WTC11 (cell line): ENCODE results near the gene CHPF2. TPM values are rescaled to one million over a fixed set of nuclear protein-coding genes. Genes with fewer than 3 reads are reported as not detected.
A peak's percentile ranks its signal among the peaks of the same experiment; 100 is the strongest.

Experiments used
- ATAC-seq: fragments of 200-7000 bp; cut with Tn5 transposase; 2 replicates; pipeline ENCODE4 v1.10.0; 2021; ENCODE audit warnings: mild to moderate bottlenecking, moderate library complexity
- CTCF ChIA-PET: fragments of 300-600 bp; sonication (Branson Sonifier 250); formaldehyde crosslinking; loops from one replicate; lab custom pipeline; 2021; ENCODE audit warnings: antibody characterized with exemption; lab: Charles Lee
- POLR2A ChIA-PET: fragments of 350-600 bp; sonication (Branson Sonifier 250); formaldehyde crosslinking; loops from one replicate; lab custom pipeline; 2021; ENCODE audit warnings: antibody characterized with exemption; lab: Charles Lee
- DNase-seq: peaks from one replicate; pipeline ENCODE4 v3.0.0; 2021; ENCODE audit warnings: low spot score
- H3K27ac Mint-ChIP-seq: 2 replicates; pipeline ENCODE4 v1.8.0; 2021; ENCODE audit warnings: mixed read lengths
- H3K27me3 Mint-ChIP-seq: 2 replicates; pipeline ENCODE4 v1.8.0; 2021; ENCODE audit warnings: low read depth, mild to moderate bottlenecking, moderate library complexity, mixed read lengths
- H3K36me3 Mint-ChIP-seq: 2 replicates; pipeline ENCODE4 v1.8.0; 2021; ENCODE audit warnings: mixed read lengths
- H3K4me1 Mint-ChIP-seq: 2 replicates; pipeline ENCODE4 v1.8.0; 2022; ENCODE audit warnings: mixed read lengths
- H3K4me3 Mint-ChIP-seq: 2 replicates; pipeline ENCODE4 v1.8.0; 2021; ENCODE audit warnings: mild to moderate bottlenecking, moderate library complexity, mixed read lengths
- H3K9me3 Mint-ChIP-seq: 2 replicates; pipeline ENCODE4 v1.8.0; 2021; ENCODE audit warnings: mixed read lengths
- ATF1 ChIP-seq: sonication (generic); formaldehyde crosslinking; IDR thresholded peaks from 2 replicates; pipeline ENCODE4 v1.8.1; 2023; ENCODE audit warnings: mild to moderate bottlenecking, moderate library complexity, missing genetic modification reagents
- ESRRA ChIP-seq: sonication (generic); formaldehyde crosslinking; IDR thresholded peaks from 2 replicates; pipeline ENCODE4 v1.8.1; 2022; ENCODE audit warnings: mild to moderate bottlenecking, missing genetic modification reagents, borderline replicate concordance
- FOXP1 ChIP-seq: sonication (generic); formaldehyde crosslinking; IDR thresholded peaks from 2 replicates; pipeline ENCODE4 v1.8.0; 2022; ENCODE audit warnings: missing genetic modification reagents, mild to moderate bottlenecking, moderate library complexity, borderline replicate concordance
- JAZF1 ChIP-seq: fragments of 250-450 bp; sonication (Bioruptor Pico); IDR thresholded peaks from 2 replicates; pipeline ENCODE4 v1.9.0; 2021; ENCODE audit warnings: moderate library complexity, mild to moderate bottlenecking, inconsistent platforms
- NFE2L1 ChIP-seq: sonication (generic); formaldehyde crosslinking; IDR thresholded peaks from 2 replicates; pipeline ENCODE4 v1.8.1; 2023; ENCODE audit warnings: missing genetic modification reagents
- PRRX2 ChIP-seq: fragments of 250-450 bp; sonication (Bioruptor Pico); IDR thresholded peaks from 2 replicates; pipeline ENCODE4 v1.8.0; 2021; ENCODE audit warnings: mild to moderate bottlenecking
- SP1 ChIP-seq: sonication (generic); formaldehyde crosslinking; conservative IDR thresholded peaks from 2 replicates; pipeline ENCODE4 v1.8.1; 2022; ENCODE audit warnings: missing genetic modification reagents
- ZNF423 ChIP-seq: fragments of 250-450 bp; sonication (Bioruptor Pico); IDR thresholded peaks from 2 replicates; pipeline ENCODE4 v2.1.2; 2022; ENCODE audit warnings: mild to moderate bottlenecking, moderate library complexity
- total RNA-seq: library from RNA; stranded (reverse); gene quantifications from 3 replicates; pipeline ENCODE4 v1.2.3, GENCODE V29; 2021
- TF ChIP-seq, protein P1 (sequence below): sonication (generic); formaldehyde crosslinking; IDR thresholded peaks from 2 replicates; pipeline ENCODE4 v1.8.0; 2022; ENCODE audit warnings: missing genetic modification reagents
- TF ChIP-seq, protein P2 (sequence below): fragments of 250-450 bp; sonication (Bioruptor Pico); IDR thresholded peaks from 2 replicates; pipeline ENCODE4 v1.9.0; 2021; ENCODE audit warnings: moderate library complexity, mild to moderate bottlenecking, inconsistent platforms, borderline replicate concordance
- TF ChIP-seq, protein P3 (sequence below): sonication (generic); formaldehyde crosslinking; IDR thresholded peaks from 2 replicates; pipeline ENCODE4 v1.8.0; 2023; ENCODE audit warnings: missing genetic modification reagents, mild to moderate bottlenecking, borderline replicate concordance
- TF ChIP-seq, protein P4 (sequence below): sonication (generic); formaldehyde crosslinking; IDR thresholded peaks from 2 replicates; pipeline ENCODE4 v1.8.1; 2022; ENCODE audit warnings: mild to moderate bottlenecking, moderate library complexity, missing genetic modification reagents
- TF ChIP-seq, protein P5 (sequence below): sonication (generic); formaldehyde crosslinking; IDR thresholded peaks from 2 replicates; pipeline ENCODE4 v1.8.1; 2022; ENCODE audit warnings: low read depth, mild to moderate bottlenecking, moderate library complexity, missing genetic modification reagents, borderline replicate concordance
- TF ChIP-seq, protein P6 (sequence below): fragments of 200-600 bp; IDR thresholded peaks from 2 replicates; pipeline ENCODE4 v1.8.0; 2022; ENCODE audit warnings: antibody characterized with exemption

The CHPF2 gene
- total RNA-seq, 1 experiment from 2014 or later: 30.7 TPM

DNA sequence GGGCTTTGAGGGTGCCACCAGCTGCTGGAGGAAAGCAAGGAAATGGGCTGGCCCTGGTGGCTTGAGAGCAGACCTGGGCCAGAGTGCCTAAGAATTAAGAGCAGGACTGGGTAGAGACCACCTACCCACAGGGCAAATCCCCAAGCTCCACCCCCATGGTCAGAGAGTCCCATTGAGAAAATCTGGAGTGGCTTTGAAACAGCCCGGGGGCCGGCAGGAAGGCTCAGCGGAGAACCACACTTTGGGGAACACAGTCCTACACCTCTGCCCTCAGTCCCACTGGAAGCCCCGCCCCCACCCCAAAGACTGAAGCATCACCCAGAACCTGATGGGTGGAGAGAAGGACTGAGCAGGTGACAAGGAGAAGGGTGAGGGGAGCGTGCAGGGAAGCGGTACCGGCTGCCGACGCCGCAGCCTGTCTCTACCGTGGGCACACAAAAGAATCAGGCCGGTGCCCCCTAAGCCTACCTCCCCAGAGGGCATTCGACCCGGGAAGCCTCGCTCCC lies 12.6 kb downstream of the CHPF2 start:
- peaks cover 46% of the 10 kb centered on the region for H3K4me1 Mint-ChIP-seq
- DNase-seq (peak; percentile 34), ATAC-seq (peak; percentile 10)
- ChIA-PET POLR2A (interaction anchor here (0.9 to 1.4 kb wide), 3 partner anchors 8 to 18 kb away, joined by 3 to 6 read pairs (median 4); partner anchors contain the start of gene ABCF2), CTCF (interaction anchor here (0.6 to 4.6 kb wide), 50 partner anchors 8 to 491 kb away, joined by 3 to 83 read pairs (median 5); partner anchors contain the start of genes ABCF2, ASB10, CHPF2 and GBX1)
- no peaks in the 10 kb centered on the region for H3K9me3 Mint-ChIP-seq
- TF ChIP-seq, protein P1, sequence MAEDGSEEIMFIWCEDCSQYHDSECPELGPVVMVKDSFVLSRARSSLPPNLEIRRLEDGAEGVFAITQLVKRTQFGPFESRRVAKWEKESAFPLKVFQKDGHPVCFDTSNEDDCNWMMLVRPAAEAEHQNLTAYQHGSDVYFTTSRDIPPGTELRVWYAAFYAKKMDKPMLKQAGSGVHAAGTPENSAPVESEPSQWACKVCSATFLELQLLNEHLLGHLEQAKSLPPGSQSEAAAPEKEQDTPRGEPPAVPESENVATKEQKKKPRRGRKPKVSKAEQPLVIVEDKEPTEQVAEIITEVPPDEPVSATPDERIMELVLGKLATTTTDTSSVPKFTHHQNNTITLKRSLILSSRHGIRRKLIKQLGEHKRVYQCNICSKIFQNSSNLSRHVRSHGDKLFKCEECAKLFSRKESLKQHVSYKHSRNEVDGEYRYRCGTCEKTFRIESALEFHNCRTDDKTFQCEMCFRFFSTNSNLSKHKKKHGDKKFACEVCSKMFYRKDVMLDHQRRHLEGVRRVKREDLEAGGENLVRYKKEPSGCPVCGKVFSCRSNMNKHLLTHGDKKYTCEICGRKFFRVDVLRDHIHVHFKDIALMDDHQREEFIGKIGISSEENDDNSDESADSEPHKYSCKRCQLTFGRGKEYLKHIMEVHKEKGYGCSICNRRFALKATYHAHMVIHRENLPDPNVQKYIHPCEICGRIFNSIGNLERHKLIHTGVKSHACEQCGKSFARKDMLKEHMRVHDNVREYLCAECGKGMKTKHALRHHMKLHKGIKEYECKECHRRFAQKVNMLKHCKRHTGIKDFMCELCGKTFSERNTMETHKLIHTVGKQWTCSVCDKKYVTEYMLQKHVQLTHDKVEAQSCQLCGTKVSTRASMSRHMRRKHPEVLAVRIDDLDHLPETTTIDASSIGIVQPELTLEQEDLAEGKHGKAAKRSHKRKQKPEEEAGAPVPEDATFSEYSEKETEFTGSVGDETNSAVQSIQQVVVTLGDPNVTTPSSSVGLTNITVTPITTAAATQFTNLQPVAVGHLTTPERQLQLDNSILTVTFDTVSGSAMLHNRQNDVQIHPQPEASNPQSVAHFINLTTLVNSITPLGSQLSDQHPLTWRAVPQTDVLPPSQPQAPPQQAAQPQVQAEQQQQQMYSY (CRISPR knock-in tag): peak; percentile 43; the same call in 1 of the 2 replicates
- TF ChIP-seq NFE2L1 (CRISPR knock-in tag) (no peak), ATF1 (CRISPR knock-in tag) (no peak), JAZF1 (no peak)
- TF ChIP-seq, protein P2, sequence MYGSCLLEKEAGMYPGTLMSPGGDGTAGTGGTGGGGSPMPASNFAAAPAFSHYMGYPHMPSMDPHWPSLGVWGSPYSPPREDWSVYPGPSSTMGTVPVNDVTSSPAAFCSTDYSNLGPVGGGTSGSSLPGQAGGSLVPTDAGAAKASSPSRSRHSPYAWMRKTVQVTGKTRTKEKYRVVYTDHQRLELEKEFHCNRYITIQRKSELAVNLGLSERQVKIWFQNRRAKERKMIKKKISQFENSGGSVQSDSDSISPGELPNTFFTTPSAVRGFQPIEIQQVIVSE (CRISPR knock-in tag): no peak
- TF ChIP-seq, protein P3, sequence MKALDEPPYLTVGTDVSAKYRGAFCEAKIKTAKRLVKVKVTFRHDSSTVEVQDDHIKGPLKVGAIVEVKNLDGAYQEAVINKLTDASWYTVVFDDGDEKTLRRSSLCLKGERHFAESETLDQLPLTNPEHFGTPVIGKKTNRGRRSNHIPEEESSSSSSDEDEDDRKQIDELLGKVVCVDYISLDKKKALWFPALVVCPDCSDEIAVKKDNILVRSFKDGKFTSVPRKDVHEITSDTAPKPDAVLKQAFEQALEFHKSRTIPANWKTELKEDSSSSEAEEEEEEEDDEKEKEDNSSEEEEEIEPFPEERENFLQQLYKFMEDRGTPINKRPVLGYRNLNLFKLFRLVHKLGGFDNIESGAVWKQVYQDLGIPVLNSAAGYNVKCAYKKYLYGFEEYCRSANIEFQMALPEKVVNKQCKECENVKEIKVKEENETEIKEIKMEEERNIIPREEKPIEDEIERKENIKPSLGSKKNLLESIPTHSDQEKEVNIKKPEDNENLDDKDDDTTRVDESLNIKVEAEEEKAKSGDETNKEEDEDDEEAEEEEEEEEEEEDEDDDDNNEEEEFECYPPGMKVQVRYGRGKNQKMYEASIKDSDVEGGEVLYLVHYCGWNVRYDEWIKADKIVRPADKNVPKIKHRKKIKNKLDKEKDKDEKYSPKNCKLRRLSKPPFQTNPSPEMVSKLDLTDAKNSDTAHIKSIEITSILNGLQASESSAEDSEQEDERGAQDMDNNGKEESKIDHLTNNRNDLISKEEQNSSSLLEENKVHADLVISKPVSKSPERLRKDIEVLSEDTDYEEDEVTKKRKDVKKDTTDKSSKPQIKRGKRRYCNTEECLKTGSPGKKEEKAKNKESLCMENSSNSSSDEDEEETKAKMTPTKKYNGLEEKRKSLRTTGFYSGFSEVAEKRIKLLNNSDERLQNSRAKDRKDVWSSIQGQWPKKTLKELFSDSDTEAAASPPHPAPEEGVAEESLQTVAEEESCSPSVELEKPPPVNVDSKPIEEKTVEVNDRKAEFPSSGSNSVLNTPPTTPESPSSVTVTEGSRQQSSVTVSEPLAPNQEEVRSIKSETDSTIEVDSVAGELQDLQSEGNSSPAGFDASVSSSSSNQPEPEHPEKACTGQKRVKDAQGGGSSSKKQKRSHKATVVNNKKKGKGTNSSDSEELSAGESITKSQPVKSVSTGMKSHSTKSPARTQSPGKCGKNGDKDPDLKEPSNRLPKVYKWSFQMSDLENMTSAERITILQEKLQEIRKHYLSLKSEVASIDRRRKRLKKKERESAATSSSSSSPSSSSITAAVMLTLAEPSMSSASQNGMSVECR (CRISPR knock-in tag): no peak
- no peaks in the 10 kb centered on the region for H3K36me3 Mint-ChIP-seq
- no peak overlapping the region for H3K27ac Mint-ChIP-seq
- H3K27me3 Mint-ChIP-seq: peaks cover 49% of the 10 kb centered on the region
- H3K4me3 Mint-ChIP-seq: peak overlapping the region; percentile 65

DNA sequence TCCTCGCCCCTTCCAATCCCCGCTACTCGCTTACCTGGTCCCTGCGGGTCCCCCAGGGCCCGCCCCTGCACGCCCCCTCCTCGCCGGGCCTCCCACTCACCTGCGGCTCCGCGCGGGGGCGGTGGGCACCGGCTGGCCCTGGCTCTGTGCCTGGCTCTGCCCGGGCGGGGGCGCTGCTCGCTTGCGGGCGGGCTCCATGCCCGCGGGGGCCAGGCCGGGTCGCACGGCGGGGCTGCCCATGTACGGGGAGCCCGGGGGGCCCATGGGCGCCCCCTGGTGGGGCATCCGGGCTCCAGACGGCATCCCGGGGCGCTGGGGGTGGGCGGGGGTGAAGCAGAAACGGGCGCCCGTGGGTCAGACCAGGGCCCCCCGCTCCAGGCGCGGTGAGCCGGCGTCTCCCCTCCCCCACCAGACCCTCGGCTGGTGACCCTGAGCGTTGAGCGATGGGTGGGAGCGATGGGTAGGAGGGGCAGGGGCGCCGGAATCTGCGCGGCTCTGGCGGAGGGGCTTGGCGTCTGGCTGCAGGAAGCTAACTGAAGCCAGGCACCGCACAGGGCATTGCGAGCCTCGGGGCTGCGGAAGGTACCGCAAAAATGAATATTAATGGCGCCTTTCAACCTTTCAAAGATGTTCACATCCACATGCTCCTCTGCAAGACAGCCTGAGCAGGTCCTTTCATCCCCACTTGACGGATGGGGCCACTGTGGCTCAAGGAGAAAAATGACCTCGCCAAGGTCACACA lies 13.2 kb downstream of the CHPF2 start:
- ATAC-seq (peak; percentile 29), DNase-seq (peak; percentile 54)
- ChIA-PET POLR2A (interaction anchor here (1.5 kb wide), 1 partner anchor 18 kb away, joined by 4 read pairs; the partner anchor contains the start of gene ABCF2), CTCF (interaction anchor here (0.6 to 4.6 kb wide), 39 partner anchors 11 to 480 kb away, joined by 3 to 83 read pairs (median 5); partner anchors contain the start of genes ABCF2, CHPF2, NUB1 and RHEB)
- TF ChIP-seq PRRX2 (CRISPR knock-in tag) (no peak), ESRRA (CRISPR knock-in tag) (peak; percentile 60; the same call in 1 of the 2 replicates), ZNF423 (CRISPR knock-in tag) (peak; percentile 75), FOXP1 (CRISPR knock-in tag) (no peak), SP1 (CRISPR knock-in tag) (0 out of 2 replicates have a peak, but pooled peaks have one; percentile 15)
- TF ChIP-seq, protein P4, sequence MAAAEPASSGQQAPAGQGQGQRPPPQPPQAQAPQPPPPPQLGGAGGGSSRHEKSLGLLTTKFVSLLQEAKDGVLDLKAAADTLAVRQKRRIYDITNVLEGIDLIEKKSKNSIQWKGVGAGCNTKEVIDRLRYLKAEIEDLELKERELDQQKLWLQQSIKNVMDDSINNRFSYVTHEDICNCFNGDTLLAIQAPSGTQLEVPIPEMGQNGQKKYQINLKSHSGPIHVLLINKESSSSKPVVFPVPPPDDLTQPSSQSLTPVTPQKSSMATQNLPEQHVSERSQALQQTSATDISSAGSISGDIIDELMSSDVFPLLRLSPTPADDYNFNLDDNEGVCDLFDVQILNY (CRISPR knock-in tag): 0 out of 2 replicates have a peak, but pooled peaks have one; percentile 42
- TF ChIP-seq, protein P5, sequence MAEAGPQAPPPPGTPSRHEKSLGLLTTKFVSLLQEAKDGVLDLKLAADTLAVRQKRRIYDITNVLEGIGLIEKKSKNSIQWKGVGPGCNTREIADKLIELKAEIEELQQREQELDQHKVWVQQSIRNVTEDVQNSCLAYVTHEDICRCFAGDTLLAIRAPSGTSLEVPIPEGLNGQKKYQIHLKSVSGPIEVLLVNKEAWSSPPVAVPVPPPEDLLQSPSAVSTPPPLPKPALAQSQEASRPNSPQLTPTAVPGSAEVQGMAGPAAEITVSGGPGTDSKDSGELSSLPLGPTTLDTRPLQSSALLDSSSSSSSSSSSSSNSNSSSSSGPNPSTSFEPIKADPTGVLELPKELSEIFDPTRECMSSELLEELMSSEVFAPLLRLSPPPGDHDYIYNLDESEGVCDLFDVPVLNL (CRISPR knock-in tag): 0 out of 2 replicates have a peak, but pooled peaks have one; percentile 37
- TF ChIP-seq, protein P6, sequence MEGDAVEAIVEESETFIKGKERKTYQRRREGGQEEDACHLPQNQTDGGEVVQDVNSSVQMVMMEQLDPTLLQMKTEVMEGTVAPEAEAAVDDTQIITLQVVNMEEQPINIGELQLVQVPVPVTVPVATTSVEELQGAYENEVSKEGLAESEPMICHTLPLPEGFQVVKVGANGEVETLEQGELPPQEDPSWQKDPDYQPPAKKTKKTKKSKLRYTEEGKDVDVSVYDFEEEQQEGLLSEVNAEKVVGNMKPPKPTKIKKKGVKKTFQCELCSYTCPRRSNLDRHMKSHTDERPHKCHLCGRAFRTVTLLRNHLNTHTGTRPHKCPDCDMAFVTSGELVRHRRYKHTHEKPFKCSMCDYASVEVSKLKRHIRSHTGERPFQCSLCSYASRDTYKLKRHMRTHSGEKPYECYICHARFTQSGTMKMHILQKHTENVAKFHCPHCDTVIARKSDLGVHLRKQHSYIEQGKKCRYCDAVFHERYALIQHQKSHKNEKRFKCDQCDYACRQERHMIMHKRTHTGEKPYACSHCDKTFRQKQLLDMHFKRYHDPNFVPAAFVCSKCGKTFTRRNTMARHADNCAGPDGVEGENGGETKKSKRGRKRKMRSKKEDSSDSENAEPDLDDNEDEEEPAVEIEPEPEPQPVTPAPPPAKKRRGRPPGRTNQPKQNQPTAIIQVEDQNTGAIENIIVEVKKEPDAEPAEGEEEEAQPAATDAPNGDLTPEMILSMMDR: peak; percentile 59; the same call in 1 of the 2 replicates
- H3K27ac Mint-ChIP-seq: no peak overlapping the region
- H3K9me3 Mint-ChIP-seq: no peaks in the 10 kb centered on the region
- peak overlapping the region; percentile 70 for H3K4me3 Mint-ChIP-seq
- H3K27me3 Mint-ChIP-seq: peaks cover 55% of the 10 kb centered on the region
- no peaks in the 10 kb centered on the region for H3K36me3 Mint-ChIP-seq
- peaks cover 49% of the 10 kb centered on the region for H3K4me1 Mint-ChIP-seq
